Thoracic aorta (tissue), 2 donors: ENCODE data around the gene DMXL2. TPM values are rescaled to one million over a fixed set of nuclear protein-coding genes. Genes with fewer than 3 reads are reported as not detected.
A peak's percentile ranks its signal among the peaks of the same experiment; 100 is the strongest.
"Not testable (repeated sequence)": the region's sequence is repeated elsewhere in the genome, so short reads cannot be mapped to it uniquely, and the experiment has no call there.

Experiments
- ATAC-seq: fragments of 150-250 bp; one replicate; pipeline ENCODE4 v1.8.0; 2017; ENCODE audit warnings: low read depth; ENCODE audit not compliant: insufficient number of reproducible peaks, low FRiP score
- DNase-seq: peaks from one replicate; pipeline ENCODE4 v3.0.0-alpha.2; 2020; ENCODE audit warnings: low spot score
- H3K27ac ChIP-seq, 2 donors: fragments of 200-600 bp; sonication (generic); 1 replicate in 1 of 2; 2 replicates in 1 of 2; pipeline ENCODE4 v1.5.1; 2016; ENCODE audit warnings: mild to moderate bottlenecking in 2 of 2, moderate library complexity in 2 of 2
- H3K27me3 ChIP-seq: fragments of 200-600 bp; sonication (generic); replicated peaks from 2 replicates; pipeline ENCODE4 v1.6.0; 2016; ENCODE audit warnings: mild to moderate bottlenecking; ENCODE audit not compliant: insufficient read depth
- H3K36me3 ChIP-seq: fragments of 200-600 bp; sonication (generic); one replicate; pipeline ENCODE4 v1.5.1; 2016
- H3K4me1 ChIP-seq, 2 donors: fragments of 200-600 bp; sonication (generic); 1 replicate in 1 of 2; 2 replicates in 1 of 2; pipeline versions ENCODE4 v1.5.1 to v1.6.0; 2016; ENCODE audit warnings: low read depth in 2 of 2, mild to moderate bottlenecking in 1 of 2; ENCODE audit not compliant: control insufficient read depth in 1 of 2
- H3K4me3 ChIP-seq: fragments of 200-600 bp; sonication (generic); 2 replicates; pipeline ENCODE4 v1.5.1; 2016; ENCODE audit warnings: mild to moderate bottlenecking
- H3K9me3 ChIP-seq: fragments of 200-600 bp; sonication (generic); 2 replicates; pipeline ENCODE4 v1.5.1; 2016
- CTCF ChIP-seq: fragments of 200-600 bp; sonication (generic); IDR thresholded peaks from one replicate; pipeline ENCODE4 v1.5.1; 2019; ENCODE audit warnings: antibody characterized with exemption
- total RNA-seq, 2 donors: library from RNA; depleted of rRNA; stranded (reverse); fragments of >200 nt; gene quantifications; one replicate each; pipeline versions ENCODE4 v1.1.0 to v1.2.3, GENCODE V29; 2016

The DMXL2 gene
- total RNA-seq, 2 donors from 2014 or later, result 20.3 to 45.9 TPM

GRCh38 chr15:51649659-51650521 lies 27.3 kb upstream of the DMXL2 start:
- TF ChIP-seq CTCF, result peak; percentile 66

GRCh38 chr15:51648643-51649042 lies 26.1 kb upstream of the DMXL2 start:
- not testable (repeated sequence) for H3K27ac ChIP-seq, H3K27me3 ChIP-seq, H3K36me3 ChIP-seq, DNase-seq, H3K9me3 ChIP-seq, H3K4me3 ChIP-seq, ATAC-seq, H3K4me1 ChIP-seq

More at GRCh38 chr15:51649659-51650521, 27.3 kb upstream of the DMXL2 start:
- H3K4me1 ChIP-seq, result no peaks in the 10 kb centered on the region
- H3K36me3 ChIP-seq, result no peaks in the 10 kb centered on the region
- DNase-seq (no peak), ATAC-seq (no peak)
- H3K4me3 ChIP-seq, result no peak overlapping the region
- no peak overlapping the region for H3K27ac ChIP-seq
- H3K9me3 ChIP-seq, result no peaks in the 10 kb centered on the region
- no peaks in the 10 kb centered on the region for H3K27me3 ChIP-seq

GRCh38 chr15:51648101-51648500 lies 25.5 kb upstream of the DMXL2 start:
- not testable (repeated sequence) for H3K27ac ChIP-seq, DNase-seq, H3K4me1 ChIP-seq, ATAC-seq, H3K36me3 ChIP-seq, H3K9me3 ChIP-seq, H3K27me3 ChIP-seq, H3K4me3 ChIP-seq

GRCh38 chr15:51647128-51647562 lies 24.6 kb upstream of the DMXL2 start:
- DNase-seq, result no peak
- Histone ChIP-seq H3K9me3 (no peaks in the 10 kb centered on the region), H3K4me1 (no peaks in the 10 kb centered on the region), H3K27me3 (no peaks in the 10 kb centered on the region), H3K27ac (no peak overlapping the region), H3K4me3 (no peak overlapping the region), H3K36me3 (no peaks in the 10 kb centered on the region)
- no peak for TF ChIP-seq CTCF
- ATAC-seq, result no peak

GRCh38 chr15:51642696-51643095 lies 20.1 kb upstream of the DMXL2 start:
- DNase-seq, result no peak
- no peaks in the 10 kb centered on the region for H3K36me3 ChIP-seq
- no peak for ATAC-seq
- H3K9me3 ChIP-seq, result no peaks in the 10 kb centered on the region
- TF ChIP-seq CTCF, result no peak
- H3K27me3 ChIP-seq, result no peaks in the 10 kb centered on the region
- H3K4me3 ChIP-seq, result no peak overlapping the region
- no peak overlapping the region for H3K27ac ChIP-seq
- H3K4me1 ChIP-seq, result no peaks in the 10 kb centered on the region

GRCh38 chr15:51641490-51642130 lies 19.0 kb upstream of the DMXL2 start:
- ATAC-seq, result no peak
- DNase-seq, result no peak
- no peak overlapping the region for H3K4me3 ChIP-seq
- no peaks in the 10 kb centered on the region for H3K4me1 ChIP-seq
- no peak overlapping the region for H3K27ac ChIP-seq
- no peaks in the 10 kb centered on the region for H3K36me3 ChIP-seq
- no peaks in the 10 kb centered on the region for H3K27me3 ChIP-seq
- no peaks in the 10 kb centered on the region for H3K9me3 ChIP-seq
- TF ChIP-seq CTCF, result no peak
